Esophagus muscularis mucosa (tissue), 4 donors: Measurements from ENCODE around the gene DHPS. TPM values are rescaled to one million over a fixed set of nuclear protein-coding genes. Genes with fewer than 3 reads are reported as not detected.
"Not testable (repeated sequence)": the region's sequence is repeated elsewhere in the genome, so short reads cannot be mapped to it uniquely, and the experiment has no call there.

Experiments
- DNase-seq: peaks from one replicate; pipeline ENCODE4 v3.0.0-alpha.2; 2017; ENCODE audit errors: extremely low spot score
- H3K27ac ChIP-seq, 4 donors: fragments of 200-600 bp; sonication (generic); replicated peaks in 1 of 4; 1 replicate in 3 of 4; 2 replicates in 1 of 4; pipeline ENCODE4 v1.5.1; 2016 to 2019; ENCODE audit warnings: mild to moderate bottlenecking in 1 of 4
- H3K27me3 ChIP-seq, 4 donors: fragments of 200-600 bp; sonication (generic); one replicate each; pipeline versions ENCODE4 v1.5.1 to v1.6.0; 2016 to 2019
- H3K36me3 ChIP-seq, 4 donors: fragments of 200-600 bp; sonication (generic); one replicate each; pipeline ENCODE4 v1.5.1; 2016 to 2019
- H3K4me1 ChIP-seq, 4 donors: fragments of 200-600 bp; sonication (generic); one replicate each; pipeline ENCODE4 v1.5.1; 2016 to 2019
- H3K4me3 ChIP-seq, 4 donors: fragments of 200-600 bp; sonication (generic); 1 replicate in 2 of 4; 2 replicates in 2 of 4; pipeline ENCODE4 v1.5.1; 2016 to 2019; ENCODE audit warnings: mild to moderate bottlenecking in 4 of 4, moderate library complexity in 1 of 4
- H3K9me3 ChIP-seq, 4 donors: fragments of 200-600 bp; sonication (generic); 1 replicate in 3 of 4; 2 replicates in 1 of 4; pipeline ENCODE4 v1.5.1; 2016 to 2019
- CTCF ChIP-seq, 3 experiments: fragments of 200-600 bp in 2 of 3; fragments of 450-650 bp in 1 of 3; sonication (generic) in 2 of 3; IDR thresholded peaks; one replicate each; pipeline ENCODE4 v1.5.1; 2017 to 2019; ENCODE audit warnings: antibody characterized with exemption in 3 of 3, mild to moderate bottlenecking in 2 of 3, moderate library complexity in 1 of 3
- EP300 ChIP-seq: sonication (generic); formaldehyde crosslinking; IDR thresholded peaks from one replicate; pipeline ENCODE4 v1.6.1; 2017; ENCODE audit warnings: antibody characterized with exemption
- POLR2A ChIP-seq: fragments of 450-650 bp; IDR thresholded peaks from one replicate; pipeline ENCODE4 v1.6.1; 2017; ENCODE audit warnings: antibody characterized with exemption, moderate library complexity, mild to moderate bottlenecking, low read depth
- POLR2AphosphoS5 ChIP-seq, 2 donors: sonication (generic); formaldehyde crosslinking; IDR thresholded peaks; one replicate each; pipeline ENCODE4 v1.6.1; 2017; ENCODE audit warnings: antibody characterized with exemption in 2 of 2
- WGBS: methylation state at CpG from one replicate; pipeline ENCODE4 v1.1.5; 2018; 5-methylcytosine and 5-hydroxymethylcytosine counted together
- intact Hi-C: fragments of 100-400 bp; cut with DNase I; formaldehyde crosslinking; loops from one replicate; pipeline ENCODE4 v1.15.1; 2023
- total RNA-seq, 4 donors: library from RNA; depleted of rRNA; stranded (reverse); fragments of >200 nt; gene quantifications; one replicate each; pipeline versions ENCODE4 v1.1.0 to v1.2.1, GENCODE V29; 2016

The DHPS gene
- total RNA-seq, 4 donors from 2014 or later = 74.3 to 92.3 (median 85.0) TPM

GRCh38 chr19:12715102-12715501 lies 33.4 kb upstream of the DHPS start:
- Histone ChIP-seq H3K4me3 (no peak overlapping the region), H3K27me3 (no peaks in the 10 kb centered on the region), H3K9me3 (no peaks in the 10 kb centered on the region), H3K27ac (no peak overlapping the region), H3K36me3 (peaks cover 70 to 90% (median 84%) of the 10 kb centered on the region in 4 donors), H3K4me1 (peaks cover 12 to 30% (median 28%) of the 10 kb centered on the region in 4 donors)
- WGBS = 90% methylated on average over 6 of the region's 15 CpGs
- no peak for DNase-seq
- intact Hi-C loops = no loop called here
- TF ChIP-seq POLR2AphosphoS5 (IDR thresholded peaks at IDR 0.05) (no peak), EP300 (no peak), POLR2A (no peak), CTCF (IDR thresholded peaks at IDR 0.05) (no peak)

- peaks cover 83 to 98% (median 92%) of the 10 kb centered on the region in 4 donors for H3K36me3 ChIP-seq
Observed at GRCh38 chr19:12713304-12713703, 31.6 kb upstream of the DHPS start.

GRCh38 chr19:12712077-12712476 lies 30.4 kb upstream of the DHPS start:
- 72% methylated on average over 7 of the region's 14 CpGs for WGBS
- H3K4me3 ChIP-seq, H3K9me3 ChIP-seq, DNase-seq, H3K27ac ChIP-seq, intact Hi-C loops, H3K27me3 ChIP-seq: not testable (repeated sequence)
- H3K36me3 ChIP-seq = peaks cover 78 to 98% (median 96%) of the 10 kb centered on the region in 4 donors
- peak; percentile 24 to 49 (median 36) for TF ChIP-seq CTCF (IDR thresholded peaks at IDR 0.05)
- peaks cover 0 to 11% (median 6%) of the 10 kb centered on the region in 4 donors for H3K4me1 ChIP-seq

More at GRCh38 chr19:12713304-12713703, 31.6 kb upstream of the DHPS start:
- H3K4me3 ChIP-seq, H3K27me3 ChIP-seq, DNase-seq, H3K27ac ChIP-seq, H3K9me3 ChIP-seq, intact Hi-C loops: not testable (repeated sequence)
- H3K4me1 ChIP-seq = peaks cover 0 to 12% (median 11%) of the 10 kb centered on the region in 4 donors
- WGBS = 94% methylated on average over 9 of the region's 9 CpGs

GRCh38 chr19:12711187-12711586 lies 29.5 kb upstream of the DHPS start:
- no peaks in the 10 kb centered on the region for H3K27me3 ChIP-seq
- TF ChIP-seq CTCF (IDR thresholded peaks at IDR 0.05) (no peak), POLR2A (no peak), EP300 (no peak), POLR2AphosphoS5 (IDR thresholded peaks at IDR 0.05) (no peak)
- no peak for DNase-seq
- H3K4me1 ChIP-seq = peaks cover 0 to 4% (median 2%) of the 10 kb centered on the region in 4 donors
- no peaks in the 10 kb centered on the region for H3K9me3 ChIP-seq
- 89% methylated on average over 17 of the region's 17 CpGs for WGBS
- peaks cover 81 to 98% (median 96%) of the 10 kb centered on the region in 4 donors for H3K36me3 ChIP-seq
- H3K27ac ChIP-seq = no peak overlapping the region
- intact Hi-C loops = no loop called here
- no peak overlapping the region for H3K4me3 ChIP-seq

- TF ChIP-seq POLR2A (no peak), POLR2AphosphoS5 (IDR thresholded peaks at IDR 0.05) (no peak), CTCF (IDR thresholded peaks at IDR 0.05) (no peak), EP300 (no peak)
- peaks cover 86 to 98% (median 96%) of the 10 kb centered on the region in 4 donors for H3K36me3 ChIP-seq
- intact Hi-C loops = no loop called here
- no peaks in the 10 kb centered on the region for H3K27me3 ChIP-seq
- H3K27ac ChIP-seq = no peak overlapping the region
- no peak for DNase-seq
- H3K4me3 ChIP-seq = no peak overlapping the region
- 93% methylated on average over 8 of the region's 8 CpGs for WGBS
- no peaks in the 10 kb centered on the region for H3K9me3 ChIP-seq
- peaks cover 0 to 4% (median 2%) of the 10 kb centered on the region in 4 donors for H3K4me1 ChIP-seq
Observed at GRCh38 chr19:12708641-12709040, 27.0 kb upstream of the DHPS start.
